ENCODE measurements around the gene KIAA1958. TPM values are rescaled to one million over a fixed set of nuclear protein-coding genes. Genes with fewer than 3 reads are reported as not detected.

KIAA1958 gene
- total and polyA plus RNA-seq, 2 experiments from 2014 or later, result 9.4 to 41.7 TPM

DNA sequence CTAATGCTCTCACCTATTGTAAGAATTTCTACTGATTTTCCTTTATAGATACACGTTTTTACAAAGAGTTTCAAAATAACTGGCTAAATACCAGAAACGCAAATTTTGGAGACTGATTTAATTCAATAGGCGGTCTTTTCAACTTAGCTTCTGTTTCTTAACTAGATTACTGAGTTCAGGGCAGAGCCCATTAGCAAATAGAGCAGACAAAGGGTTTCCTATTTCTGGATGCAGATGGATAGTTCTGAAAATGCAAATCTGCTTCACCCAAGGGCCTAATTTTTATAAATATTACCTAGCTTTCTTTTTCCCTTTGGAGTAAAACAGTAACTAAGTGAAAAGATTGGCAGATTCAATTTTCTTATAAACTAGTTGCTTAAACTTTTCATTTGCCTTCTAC lies 13.6 kb upstream of the KIAA1958 start:
- Histone ChIP-seq H4K20me1 (replicated peaks; ENCODE audit: insufficient read depth) (no peaks in the 10 kb centered on the region), H3K27me3 (ENCODE audit: insufficient read depth) (no peaks in the 10 kb centered on the region), H3F3A (replicated peaks; ENCODE audit: low read depth) (no peaks in the 10 kb centered on the region), H3K36me3 (ENCODE audit: insufficient read depth) (peaks cover 3% of the 10 kb centered on the region; the same call in 1 of the 2 replicates), H3K79me2 (replicated peaks; ENCODE audit: insufficient read depth) (no peaks in the 10 kb centered on the region), H2AFZ (no peak overlapping the region), H3K4me1 (ENCODE audit: insufficient read depth) (peaks cover 19% of the 10 kb centered on the region), H3K27ac (ENCODE audit: low read depth) (peak overlapping the region; percentile 30; the same call in 1 of the 2 replicates), H3K4me2 (peak overlapping the region; percentile 53), H3K4me3 (peak overlapping the region; percentile 12; the same call in 1 of the 2 replicates), H3K9me2 (ENCODE audit: insufficient read depth) (0 out of 2 replicates have a peak, but pooled peaks cover 3% of the 10 kb centered on the region)
- Mint-ChIP-seq H3K4me3 (no peak overlapping the region), H3K4me1 (peaks cover 16% of the 10 kb centered on the region; the same call in 2 of the 3 replicates), H3K36me3 (ENCODE audit: low read depth) (peaks cover 33% of the 10 kb centered on the region), H3K27ac (peak overlapping the region; percentile 65; the same call in 1 of the 2 replicates), H3K9me3 (peaks cover 15% of the 10 kb centered on the region), H3K27me3 (ENCODE audit: insufficient read depth, low read depth, poor library complexity) (peaks cover 5% of the 10 kb centered on the region)
- ATAC-seq, result no peak
- TF ChIP-seq, protein P1, sequence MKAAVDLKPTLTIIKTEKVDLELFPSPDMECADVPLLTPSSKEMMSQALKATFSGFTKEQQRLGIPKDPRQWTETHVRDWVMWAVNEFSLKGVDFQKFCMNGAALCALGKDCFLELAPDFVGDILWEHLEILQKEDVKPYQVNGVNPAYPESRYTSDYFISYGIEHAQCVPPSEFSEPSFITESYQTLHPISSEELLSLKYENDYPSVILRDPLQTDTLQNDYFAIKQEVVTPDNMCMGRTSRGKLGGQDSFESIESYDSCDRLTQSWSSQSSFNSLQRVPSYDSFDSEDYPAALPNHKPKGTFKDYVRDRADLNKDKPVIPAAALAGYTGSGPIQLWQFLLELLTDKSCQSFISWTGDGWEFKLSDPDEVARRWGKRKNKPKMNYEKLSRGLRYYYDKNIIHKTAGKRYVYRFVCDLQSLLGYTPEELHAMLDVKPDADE (IDR thresholded peaks at IDR 0.05), result no peak
- TF ChIP-seq JUNB (IDR thresholded peaks at IDR 0.05; ENCODE audit: unreplicated experiment), result no peak
- no peak for TF ChIP-seq ZNF331 (CRISPR knock-in tag; IDR thresholded peaks at IDR 0.05; ENCODE audit: low read depth)
- no peak for TF ChIP-seq STAT1 (IDR thresholded peaks at IDR 0.05; ENCODE audit: unreplicated experiment)
- TF ChIP-seq, protein P2, sequence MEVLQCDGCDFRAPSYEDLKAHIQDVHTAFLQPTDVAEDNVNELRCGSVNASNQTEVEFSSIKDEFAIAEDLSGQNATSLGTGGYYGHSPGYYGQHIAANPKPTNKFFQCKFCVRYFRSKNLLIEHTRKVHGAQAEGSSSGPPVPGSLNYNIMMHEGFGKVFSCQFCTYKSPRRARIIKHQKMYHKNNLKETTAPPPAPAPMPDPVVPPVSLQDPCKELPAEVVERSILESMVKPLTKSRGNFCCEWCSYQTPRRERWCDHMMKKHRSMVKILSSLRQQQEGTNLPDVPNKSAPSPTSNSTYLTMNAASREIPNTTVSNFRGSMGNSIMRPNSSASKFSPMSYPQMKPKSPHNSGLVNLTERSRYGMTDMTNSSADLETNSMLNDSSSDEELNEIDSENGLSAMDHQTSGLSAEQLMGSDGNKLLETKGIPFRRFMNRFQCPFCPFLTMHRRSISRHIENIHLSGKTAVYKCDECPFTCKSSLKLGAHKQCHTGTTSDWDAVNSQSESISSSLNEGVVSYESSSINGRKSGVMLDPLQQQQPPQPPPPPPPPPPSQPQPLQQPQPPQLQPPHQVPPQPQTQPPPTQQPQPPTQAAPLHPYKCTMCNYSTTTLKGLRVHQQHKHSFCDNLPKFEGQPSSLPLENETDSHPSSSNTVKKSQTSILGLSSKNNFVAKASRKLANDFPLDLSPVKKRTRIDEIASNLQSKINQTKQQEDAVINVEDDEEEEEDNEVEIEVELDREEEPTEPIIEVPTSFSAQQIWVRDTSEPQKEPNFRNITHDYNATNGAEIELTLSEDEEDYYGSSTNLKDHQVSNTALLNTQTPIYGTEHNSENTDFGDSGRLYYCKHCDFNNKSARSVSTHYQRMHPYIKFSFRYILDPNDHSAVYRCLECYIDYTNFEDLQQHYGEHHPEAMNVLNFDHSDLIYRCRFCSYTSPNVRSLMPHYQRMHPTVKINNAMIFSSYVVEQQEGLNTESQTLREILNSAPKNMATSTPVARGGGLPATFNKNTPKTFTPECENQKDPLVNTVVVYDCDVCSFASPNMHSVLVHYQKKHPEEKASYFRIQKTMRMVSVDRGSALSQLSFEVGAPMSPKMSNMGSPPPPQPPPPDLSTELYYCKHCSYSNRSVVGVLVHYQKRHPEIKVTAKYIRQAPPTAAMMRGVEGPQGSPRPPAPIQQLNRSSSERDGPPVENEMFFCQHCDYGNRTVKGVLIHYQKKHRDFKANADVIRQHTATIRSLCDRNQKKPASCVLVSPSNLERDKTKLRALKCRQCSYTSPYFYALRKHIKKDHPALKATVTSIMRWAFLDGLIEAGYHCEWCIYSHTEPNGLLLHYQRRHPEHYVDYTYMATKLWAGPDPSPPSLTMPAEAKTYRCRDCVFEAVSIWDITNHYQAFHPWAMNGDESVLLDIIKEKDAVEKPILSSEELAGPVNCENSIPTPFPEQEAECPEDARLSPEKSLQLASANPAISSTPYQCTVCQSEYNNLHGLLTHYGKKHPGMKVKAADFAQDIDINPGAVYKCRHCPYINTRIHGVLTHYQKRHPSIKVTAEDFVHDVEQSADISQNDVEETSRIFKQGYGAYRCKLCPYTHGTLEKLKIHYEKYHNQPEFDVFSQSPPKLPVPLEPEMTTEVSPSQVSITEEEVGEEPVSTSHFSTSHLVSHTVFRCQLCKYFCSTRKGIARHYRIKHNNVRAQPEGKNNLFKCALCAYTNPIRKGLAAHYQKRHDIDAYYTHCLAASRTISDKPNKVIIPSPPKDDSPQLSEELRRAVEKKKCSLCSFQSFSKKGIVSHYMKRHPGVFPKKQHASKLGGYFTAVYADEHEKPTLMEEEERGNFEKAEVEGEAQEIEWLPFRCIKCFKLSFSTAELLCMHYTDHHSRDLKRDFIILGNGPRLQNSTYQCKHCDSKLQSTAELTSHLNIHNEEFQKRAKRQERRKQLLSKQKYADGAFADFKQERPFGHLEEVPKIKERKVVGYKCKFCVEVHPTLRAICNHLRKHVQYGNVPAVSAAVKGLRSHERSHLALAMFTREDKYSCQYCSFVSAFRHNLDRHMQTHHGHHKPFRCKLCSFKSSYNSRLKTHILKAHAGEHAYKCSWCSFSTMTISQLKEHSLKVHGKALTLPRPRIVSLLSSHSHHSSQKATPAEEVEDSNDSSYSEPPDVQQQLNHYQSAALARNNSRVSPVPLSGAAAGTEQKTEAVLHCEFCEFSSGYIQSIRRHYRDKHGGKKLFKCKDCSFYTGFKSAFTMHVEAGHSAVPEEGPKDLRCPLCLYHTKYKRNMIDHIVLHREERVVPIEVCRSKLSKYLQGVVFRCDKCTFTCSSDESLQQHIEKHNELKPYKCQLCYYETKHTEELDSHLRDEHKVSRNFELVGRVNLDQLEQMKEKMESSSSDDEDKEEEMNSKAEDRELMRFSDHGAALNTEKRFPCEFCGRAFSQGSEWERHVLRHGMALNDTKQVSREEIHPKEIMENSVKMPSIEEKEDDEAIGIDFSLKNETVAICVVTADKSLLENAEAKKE (CRISPR knock-in tag; IDR thresholded peaks at IDR 0.05), result no peak
- TF ChIP-seq, protein P3, sequence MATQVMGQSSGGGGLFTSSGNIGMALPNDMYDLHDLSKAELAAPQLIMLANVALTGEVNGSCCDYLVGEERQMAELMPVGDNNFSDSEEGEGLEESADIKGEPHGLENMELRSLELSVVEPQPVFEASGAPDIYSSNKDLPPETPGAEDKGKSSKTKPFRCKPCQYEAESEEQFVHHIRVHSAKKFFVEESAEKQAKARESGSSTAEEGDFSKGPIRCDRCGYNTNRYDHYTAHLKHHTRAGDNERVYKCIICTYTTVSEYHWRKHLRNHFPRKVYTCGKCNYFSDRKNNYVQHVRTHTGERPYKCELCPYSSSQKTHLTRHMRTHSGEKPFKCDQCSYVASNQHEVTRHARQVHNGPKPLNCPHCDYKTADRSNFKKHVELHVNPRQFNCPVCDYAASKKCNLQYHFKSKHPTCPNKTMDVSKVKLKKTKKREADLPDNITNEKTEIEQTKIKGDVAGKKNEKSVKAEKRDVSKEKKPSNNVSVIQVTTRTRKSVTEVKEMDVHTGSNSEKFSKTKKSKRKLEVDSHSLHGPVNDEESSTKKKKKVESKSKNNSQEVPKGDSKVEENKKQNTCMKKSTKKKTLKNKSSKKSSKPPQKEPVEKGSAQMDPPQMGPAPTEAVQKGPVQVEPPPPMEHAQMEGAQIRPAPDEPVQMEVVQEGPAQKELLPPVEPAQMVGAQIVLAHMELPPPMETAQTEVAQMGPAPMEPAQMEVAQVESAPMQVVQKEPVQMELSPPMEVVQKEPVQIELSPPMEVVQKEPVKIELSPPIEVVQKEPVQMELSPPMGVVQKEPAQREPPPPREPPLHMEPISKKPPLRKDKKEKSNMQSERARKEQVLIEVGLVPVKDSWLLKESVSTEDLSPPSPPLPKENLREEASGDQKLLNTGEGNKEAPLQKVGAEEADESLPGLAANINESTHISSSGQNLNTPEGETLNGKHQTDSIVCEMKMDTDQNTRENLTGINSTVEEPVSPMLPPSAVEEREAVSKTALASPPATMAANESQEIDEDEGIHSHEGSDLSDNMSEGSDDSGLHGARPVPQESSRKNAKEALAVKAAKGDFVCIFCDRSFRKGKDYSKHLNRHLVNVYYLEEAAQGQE (IDR thresholded peaks at IDR 0.05; ENCODE audit: unreplicated experiment), result no peak
- TF ChIP-seq, protein P4, sequence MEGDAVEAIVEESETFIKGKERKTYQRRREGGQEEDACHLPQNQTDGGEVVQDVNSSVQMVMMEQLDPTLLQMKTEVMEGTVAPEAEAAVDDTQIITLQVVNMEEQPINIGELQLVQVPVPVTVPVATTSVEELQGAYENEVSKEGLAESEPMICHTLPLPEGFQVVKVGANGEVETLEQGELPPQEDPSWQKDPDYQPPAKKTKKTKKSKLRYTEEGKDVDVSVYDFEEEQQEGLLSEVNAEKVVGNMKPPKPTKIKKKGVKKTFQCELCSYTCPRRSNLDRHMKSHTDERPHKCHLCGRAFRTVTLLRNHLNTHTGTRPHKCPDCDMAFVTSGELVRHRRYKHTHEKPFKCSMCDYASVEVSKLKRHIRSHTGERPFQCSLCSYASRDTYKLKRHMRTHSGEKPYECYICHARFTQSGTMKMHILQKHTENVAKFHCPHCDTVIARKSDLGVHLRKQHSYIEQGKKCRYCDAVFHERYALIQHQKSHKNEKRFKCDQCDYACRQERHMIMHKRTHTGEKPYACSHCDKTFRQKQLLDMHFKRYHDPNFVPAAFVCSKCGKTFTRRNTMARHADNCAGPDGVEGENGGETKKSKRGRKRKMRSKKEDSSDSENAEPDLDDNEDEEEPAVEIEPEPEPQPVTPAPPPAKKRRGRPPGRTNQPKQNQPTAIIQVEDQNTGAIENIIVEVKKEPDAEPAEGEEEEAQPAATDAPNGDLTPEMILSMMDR (conservative IDR thresholded peaks at IDR 0.05; ENCODE audit: low read depth in 2 of 2), result no peak
- TF ChIP-seq EZH2phosphoT487 (IDR thresholded peaks at IDR 0.05; ENCODE audit: unreplicated experiment), result no peak
- no peak for DNase-seq (ENCODE audit: low spot score)
